SK-N-SH (cell line): ENCODE measurements around the gene CHRM4.
A peak's percentile ranks its signal among the peaks of the same experiment; 100 is the strongest.

Experiments
- CTCF ChIP-seq: fragments of 200-600 bp; sonication (generic); IDR thresholded peaks from 2 replicates; pipeline ENCODE4 v1.6.1; 2017; ENCODE audit warnings: antibody characterized with exemption, mild to moderate bottlenecking, moderate library complexity
- EP300 ChIP-seq, 2 experiments: IDR thresholded peaks; 2 replicates each; pipeline versions ENCODE4 v1.4.0 to v1.6.1; 2012; ENCODE audit warnings: borderline replicate concordance in 1 of 2, low read depth in 1 of 2, low read length in 1 of 2
- JUND ChIP-seq: IDR thresholded peaks from 2 replicates; pipeline ENCODE4 v1.4.0; 2012
- NRF1 ChIP-seq: IDR thresholded peaks from 2 replicates; pipeline ENCODE4 v1.6.1; 2012; ENCODE audit warnings: low read depth, mild to moderate bottlenecking, low read length
- YY1 ChIP-seq: IDR thresholded peaks from 2 replicates; pipeline ENCODE4 v1.4.0; 2012; ENCODE audit warnings: low read depth, mild to moderate bottlenecking

- TF ChIP-seq JUND (no peak), CTCF (peak; percentile 39), NRF1 (no peak), YY1 (no peak), EP300 (IDR thresholded peaks at IDR 0.05; ENCODE audit: borderline replicate concordance in 1 of 2, low read depth in 1 of 2, low read length in 1 of 2) (no peak)
These were observed 28.0 kb downstream of the CHRM4 start for GRCh38 chr11:46363455-46364005.
